Activated CD4-positive, alpha-beta T cell treated with anti-CD3 and anti-CD28 coated beads for 24 hours (primary cell): ENCODE results near the gene RNF44.
"Not testable (repeated sequence)": the region's sequence is repeated elsewhere in the genome, so short reads cannot be mapped to it uniquely, and the experiment has no call there.

Source experiments
- DNase-seq, 2 donors: peaks; one replicate each; pipeline ENCODE4 v3.0.0-alpha.2; 2020; ENCODE audit warnings: low read depth in 2 of 2

RNF44 gene

DNA sequence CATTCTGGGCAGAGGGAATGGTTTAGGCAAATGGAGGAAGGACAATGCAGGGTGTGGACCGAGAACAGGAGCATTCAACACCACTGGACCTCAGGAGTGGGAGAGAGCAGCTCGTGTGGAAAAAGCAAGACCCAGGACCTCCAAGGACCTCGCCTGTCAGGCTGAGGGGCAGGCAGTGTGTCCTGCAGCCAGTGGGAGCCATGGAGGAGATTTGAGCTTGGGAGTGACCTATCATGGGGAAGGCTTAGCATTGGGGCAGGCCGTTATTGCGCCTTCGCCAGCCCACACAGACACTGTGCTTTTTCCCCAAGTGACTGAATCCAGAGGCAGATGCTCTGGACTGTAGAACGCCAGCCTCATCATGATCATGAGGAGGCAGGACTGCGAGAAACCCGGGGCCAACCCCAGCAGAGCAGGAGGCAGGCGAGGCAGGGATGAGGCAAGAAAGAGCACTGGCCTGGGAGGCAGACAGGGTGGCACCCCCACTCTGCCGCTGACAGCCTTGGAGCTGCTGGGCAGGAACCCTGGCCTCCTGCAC is 15.2 kb upstream of the RNF44 start:
- no peak for DNase-seq

DNA sequence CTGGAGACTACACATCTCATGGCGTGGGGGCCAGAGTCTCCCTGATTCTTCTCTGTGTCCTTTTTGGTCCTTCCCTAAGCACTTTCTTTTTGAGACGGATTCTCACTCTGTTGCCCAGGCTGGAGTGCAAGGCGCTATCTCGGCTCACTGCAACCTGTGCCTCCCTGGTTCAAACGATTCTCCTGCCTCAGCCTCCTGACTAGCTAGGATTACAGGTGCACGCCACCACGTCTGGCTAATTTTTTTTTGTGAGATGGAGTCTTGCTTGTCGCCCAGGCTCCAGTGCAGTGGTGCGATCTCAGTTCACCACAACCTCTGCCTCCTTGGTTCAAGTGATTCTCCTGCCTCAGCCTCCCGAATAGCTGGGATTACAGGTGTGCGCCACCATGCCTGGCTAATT is 13.7 kb upstream of the RNF44 start:
- not testable (repeated sequence) for DNase-seq

DNA sequence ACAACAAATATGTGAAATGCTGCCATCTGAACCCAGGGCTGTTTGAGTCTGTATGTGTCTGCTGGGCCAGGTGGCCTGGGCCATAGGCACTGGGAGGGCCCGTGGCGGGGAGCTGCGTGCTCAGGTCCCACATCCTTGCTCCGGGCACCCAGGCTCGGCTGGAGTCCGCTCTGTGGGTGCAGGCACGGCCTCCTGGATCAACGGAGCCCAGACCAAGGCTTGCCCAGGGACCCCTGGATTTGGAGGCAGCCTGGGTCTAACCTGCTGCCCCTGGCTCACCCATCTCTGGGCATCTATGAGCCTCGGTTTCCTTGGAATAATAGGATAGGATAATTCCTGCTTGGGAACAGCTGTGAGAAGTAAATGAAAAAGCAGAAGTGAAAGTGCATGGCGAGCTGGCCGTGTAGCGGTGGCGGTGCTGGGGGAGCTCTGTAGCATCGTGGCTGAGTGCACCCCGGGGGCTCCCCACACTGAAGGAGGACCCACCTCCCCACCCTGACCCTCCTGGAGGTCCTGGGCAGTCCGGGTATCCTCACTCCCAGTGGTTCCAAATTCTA is 13.2 kb upstream of the RNF44 start:
- no peak for DNase-seq

DNA sequence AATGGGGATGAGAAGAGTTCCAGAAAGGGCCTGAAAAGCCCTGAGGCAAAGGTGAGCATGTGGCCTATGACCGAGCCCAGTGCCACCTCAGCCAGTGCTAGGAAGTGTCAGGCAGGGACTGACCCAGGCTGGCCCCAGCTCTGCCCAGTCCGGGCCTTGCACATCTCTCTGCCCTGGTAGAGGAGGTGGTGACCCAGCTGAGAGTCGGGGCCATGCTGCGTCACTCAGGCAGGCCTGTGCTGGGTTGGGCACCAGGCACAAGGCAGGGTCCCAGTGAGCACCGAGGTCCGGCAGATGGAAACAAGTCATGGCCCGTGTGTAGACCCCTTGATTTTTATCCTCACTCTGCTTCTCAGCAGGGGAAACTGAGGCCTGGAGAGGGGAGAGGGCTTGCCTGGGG is 12.7 kb upstream of the RNF44 start:
- no peak for DNase-seq

DNA sequence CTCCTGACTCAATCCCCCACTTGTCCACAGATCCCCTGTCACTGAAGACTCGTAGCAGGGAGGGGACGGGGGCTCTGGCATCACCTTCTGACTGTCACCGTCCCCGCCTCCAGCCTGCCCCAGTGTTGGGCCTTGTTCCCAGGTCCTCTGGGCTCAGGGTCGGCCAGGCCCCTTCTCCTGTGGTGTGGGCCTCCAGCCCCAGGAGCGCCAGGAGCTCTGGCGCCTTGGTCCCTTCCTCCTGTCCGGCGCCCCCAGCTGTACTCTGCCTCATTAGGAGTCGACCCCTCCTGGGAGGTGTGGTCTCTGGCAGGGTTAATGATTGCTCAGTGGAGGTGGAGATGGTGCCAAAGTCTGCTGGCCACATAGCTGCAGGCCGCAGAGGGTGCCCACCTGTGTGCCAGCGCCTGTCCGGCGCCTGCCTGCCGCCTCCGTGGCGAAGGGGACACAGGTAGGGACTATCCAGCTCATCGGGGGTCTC is 11.8 kb upstream of the RNF44 start, which contains the start of gene CDHR2:
TSS of gene CDHR2 (plus strand) at position 376 of the 478 bp plus-strand sequence. CDS start 16,011 bp downstream, outside the sequence.
- DNase-seq: no peak

DNA sequence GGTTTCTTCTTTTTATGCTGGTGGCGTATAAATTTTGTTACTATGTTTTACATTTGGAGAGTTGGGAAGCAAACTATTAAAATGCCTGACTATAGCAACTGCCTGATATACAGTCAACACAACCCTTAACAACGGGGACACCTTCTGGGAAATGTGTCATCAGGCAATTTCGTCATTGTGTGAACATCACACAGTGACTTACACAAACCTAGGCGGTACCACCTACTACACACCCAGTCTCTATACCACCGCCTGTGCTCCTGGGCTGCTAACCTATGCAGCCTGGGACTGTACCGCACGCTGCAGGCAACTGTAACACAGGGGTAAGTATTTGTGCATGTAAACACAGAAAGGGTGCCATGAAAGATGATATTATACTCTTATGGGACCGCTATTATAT is 10.6 kb upstream of the RNF44 start:
- DNase-seq: no peak

DNA sequence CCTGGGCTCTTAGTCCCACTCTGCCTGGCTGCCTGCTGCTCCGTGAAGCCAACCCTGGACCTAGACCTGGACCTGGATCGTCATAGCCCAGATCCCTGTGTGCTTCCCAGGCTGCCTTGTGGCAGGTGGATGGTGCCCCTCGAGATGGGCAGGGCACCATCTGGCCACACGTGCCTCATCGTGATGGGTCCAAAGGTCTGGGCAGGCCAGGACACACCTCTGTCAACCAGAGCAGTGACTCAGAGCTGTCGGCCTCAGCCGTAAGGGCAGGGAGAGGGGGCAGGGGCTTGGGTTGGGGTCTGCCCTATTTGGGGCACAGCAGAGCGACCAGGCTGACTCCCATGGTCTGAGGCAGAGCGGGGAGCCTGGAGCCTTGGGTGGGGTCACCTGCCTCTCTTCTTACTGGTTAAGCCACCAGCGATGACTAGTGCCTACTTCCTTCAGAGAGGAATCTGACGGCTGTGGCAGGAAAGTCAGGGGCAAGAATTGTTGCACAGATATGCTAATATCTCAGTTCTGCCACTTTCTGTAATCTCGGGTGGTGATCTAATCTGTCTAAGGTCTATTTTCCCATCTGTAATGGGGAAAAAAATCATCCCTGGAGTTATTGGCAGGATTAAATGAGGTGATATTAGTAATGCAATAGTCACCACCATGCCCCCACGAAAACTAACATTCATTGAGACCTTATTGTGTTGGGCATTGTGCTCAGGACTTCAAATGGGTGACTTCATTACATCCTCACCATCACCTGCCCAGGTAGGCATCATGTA is 8.7 kb upstream of the RNF44 start:
- no peak for DNase-seq

DNA sequence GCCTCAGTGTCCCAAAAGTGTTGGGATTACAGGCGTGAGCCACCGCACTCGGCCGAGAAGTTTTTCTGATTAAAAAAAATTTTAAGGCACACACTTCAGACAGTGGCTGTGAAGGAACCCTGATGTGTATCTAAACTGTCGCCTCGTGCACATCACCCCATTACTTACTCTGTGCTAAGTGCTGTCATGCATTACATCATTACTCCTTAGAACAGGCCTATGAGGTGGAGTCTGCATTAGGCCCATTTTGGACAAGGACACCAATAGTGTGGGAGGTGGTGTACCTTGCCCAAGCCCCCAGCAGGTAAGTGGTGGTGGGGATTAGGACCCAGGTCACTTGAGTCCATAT is 8.2 kb upstream of the RNF44 start:
- no peak for DNase-seq

DNA sequence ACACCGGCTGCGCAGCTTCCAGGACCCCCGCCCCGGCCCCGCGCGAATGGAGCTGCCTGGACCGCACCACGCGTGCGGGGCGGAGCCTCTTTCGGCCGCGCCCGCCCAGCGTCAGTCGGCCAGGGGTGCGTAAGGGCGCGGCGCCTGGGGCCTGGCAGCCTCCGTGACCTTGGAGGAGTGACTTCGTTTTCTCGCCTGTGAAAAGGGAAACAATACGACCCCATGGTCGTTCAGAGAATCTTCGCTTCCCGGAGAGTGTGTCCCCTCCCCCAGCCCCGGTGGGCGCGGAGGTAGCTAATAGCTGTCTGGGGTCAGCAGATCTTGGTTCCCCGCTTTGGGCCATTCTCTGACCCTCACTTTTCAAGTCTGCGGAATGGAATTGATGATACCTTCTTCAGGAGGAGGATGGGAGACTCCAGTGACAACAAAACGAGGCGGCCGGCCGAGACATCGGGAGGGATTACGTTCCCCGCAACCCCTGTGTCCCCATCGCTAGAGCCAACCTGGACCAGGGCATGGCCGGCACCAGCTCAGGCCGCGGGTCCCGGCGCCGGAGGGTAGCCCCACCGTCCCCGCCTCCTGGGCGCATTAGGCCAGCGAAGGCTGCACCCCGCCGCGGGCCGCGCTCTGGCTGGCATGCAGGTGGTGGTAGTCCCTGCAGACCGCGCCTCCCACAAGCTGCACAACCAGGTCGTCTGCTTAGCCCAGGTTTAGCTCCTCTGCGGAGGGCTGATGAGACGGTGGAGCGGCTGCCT is 6.4 kb upstream of the RNF44 start:
- DNase-seq: peak; percentile 59 to 64

DNA sequence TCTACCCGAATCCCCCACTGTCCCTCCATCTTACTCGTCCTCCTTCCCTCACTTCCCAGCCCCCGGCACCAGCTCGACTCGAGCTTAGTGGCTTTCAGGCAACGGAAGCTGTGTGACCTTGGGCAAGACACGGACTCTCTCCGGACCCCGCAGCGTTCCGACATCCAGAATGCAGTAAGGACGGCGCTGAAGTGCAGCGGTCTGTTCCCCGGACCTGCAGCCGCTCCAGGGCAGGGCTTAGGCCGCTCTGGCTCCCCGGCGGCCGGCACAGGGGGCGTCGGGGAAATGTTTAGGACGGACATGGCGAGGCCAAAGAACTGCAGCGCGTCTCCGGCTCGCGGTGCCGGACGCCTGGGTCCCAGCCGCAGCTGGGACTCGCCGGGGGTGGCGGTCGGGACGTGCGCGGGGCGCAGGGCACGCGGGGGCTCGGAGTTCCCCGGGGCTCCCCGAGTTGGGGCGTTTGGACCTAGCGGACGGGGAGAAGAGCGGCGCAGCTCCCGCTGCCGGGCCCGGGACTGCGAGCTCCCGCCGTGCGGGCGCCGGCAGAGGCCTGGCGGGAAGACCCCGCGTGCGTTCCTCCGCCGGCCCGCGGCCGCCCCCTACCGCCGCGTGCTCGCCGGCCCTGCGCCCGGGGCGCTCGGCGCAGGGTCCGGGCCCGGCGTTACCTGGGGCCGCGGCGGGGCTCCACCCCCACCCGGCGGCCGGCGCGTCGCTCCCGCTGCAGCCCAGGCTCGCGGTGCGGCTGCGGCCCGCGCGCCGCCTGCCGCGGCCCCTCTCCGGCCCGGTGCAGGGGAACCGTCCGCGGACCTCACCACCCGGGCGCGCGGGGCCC is 5.6 kb upstream of the RNF44 start:
- no peak for DNase-seq

DNA sequence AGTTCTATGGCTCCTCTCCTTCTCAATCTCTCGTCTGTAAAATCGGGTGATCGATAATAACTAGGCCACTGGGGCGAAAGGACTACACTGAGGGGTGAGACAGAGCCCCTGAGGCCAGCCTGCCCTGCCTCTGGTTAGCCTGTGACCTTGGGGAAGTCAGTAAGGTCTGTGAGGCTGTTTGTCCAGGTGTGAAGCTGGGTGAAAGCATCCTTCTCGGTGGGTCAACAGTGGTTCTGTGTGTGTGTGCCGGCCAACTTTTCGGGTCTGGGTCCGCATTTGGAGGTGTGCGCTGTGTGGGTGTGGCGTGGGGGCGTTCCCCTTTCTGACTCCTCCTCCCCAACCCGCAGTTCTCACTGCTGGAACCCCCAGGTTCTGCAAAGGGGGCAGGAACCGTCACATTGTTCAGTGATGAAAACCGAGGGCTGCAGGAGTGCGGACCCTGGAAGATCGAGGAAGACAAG is 5.0 kb upstream of the RNF44 start:
- peak in 1 of 2 donors; percentile 60 for DNase-seq

DNA sequence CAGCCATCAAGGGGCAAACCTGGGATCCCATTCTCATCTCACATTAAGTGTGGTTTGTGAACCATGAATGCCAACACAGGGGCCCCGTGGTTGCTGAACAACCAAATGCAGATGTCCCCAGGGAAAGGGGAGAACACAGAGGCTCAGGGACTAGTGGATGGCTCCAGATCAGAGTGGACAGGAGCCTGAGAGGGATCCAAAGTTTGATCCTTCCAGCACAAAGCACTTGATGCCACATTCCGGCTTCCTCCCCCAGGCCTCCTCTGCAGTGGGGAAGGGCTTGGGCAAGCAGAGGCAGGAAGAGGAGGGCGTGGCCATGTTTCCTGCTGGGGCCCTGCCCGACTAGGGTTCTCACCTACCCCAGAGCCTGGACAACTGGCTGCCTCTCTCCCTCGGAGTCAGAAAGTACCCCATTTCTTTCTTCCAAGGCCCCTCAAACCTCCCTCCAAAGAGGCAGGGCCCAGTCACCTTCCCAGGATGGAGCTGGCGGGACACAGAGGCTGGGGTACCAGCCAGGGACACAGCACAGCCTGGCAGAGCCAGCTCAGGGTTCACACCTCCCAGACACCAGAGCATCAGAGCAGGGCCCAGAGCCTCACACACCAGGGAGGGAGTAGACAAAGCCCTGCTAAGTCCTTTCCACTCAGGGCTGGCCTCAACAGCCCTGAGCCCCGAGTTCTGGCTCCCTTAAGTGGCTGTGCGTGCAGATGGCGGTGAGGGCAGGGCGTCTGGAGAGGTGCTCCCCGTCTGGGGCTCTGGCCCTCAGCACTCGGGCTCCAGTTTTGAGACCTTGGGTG is 4.3 kb upstream of the RNF44 start:
- peak in 1 of 2 donors; percentile 60 for DNase-seq

DNA sequence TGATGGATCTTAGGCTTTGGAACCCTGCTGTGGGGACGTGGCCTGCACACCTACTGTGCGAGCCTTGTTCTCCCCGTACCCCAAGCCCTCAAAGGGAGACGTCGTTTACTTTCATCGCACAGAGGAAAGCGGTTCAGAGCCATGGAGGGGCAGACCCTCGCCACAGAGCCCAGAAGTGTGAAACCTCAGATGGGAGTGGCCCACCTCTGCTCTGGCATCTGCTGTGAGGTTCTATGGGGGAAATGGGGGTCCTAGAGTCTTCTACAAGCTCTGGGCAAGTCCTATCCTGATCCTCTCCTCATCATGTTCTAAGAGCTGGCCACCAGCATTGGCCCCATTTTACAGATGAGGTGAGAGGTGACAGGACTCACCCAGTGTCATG is 3.7 kb upstream of the RNF44 start:
- no peak for DNase-seq

DNA sequence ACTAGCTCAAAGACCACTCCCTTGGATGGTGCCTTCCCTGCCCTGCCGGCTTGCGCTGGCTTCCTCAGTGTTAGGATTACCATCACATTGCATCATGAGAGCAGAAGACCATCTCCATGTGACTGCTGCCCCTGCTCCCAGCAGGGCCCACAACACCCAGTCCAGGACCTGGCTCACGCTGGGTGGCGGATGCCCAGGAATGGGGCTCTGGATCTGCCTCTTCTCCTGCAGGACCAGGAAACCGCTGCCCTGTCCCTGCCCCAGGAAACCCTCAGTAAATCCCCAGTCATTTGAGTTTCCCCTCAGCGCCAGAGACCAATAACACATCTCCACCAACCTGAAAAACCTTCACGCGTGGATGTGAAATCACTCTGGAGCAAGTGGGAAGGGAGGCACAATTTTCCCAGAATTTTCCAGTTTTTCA is 3.3 kb upstream of the RNF44 start:
- DNase-seq: no peak

DNA sequence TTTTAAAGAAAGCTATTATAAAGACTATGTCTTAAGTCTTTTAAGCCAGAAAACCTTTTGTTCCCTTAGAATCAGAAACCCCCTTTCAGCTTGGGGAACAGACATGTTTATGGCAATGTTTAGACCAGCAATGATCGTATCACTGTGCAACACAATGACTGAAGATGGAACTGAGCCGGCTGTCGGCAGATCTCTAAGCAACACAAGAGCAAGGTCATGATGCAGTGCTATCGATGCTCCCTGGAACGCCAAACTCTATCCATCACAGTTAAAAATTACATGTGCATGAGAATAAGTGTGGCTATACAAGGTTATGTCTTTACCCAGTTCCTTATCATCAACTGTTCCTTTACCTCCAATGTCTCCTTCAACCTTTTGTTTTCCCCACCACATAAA is 1.8 kb upstream of the RNF44 start:
- DNase-seq: no peak

DNA sequence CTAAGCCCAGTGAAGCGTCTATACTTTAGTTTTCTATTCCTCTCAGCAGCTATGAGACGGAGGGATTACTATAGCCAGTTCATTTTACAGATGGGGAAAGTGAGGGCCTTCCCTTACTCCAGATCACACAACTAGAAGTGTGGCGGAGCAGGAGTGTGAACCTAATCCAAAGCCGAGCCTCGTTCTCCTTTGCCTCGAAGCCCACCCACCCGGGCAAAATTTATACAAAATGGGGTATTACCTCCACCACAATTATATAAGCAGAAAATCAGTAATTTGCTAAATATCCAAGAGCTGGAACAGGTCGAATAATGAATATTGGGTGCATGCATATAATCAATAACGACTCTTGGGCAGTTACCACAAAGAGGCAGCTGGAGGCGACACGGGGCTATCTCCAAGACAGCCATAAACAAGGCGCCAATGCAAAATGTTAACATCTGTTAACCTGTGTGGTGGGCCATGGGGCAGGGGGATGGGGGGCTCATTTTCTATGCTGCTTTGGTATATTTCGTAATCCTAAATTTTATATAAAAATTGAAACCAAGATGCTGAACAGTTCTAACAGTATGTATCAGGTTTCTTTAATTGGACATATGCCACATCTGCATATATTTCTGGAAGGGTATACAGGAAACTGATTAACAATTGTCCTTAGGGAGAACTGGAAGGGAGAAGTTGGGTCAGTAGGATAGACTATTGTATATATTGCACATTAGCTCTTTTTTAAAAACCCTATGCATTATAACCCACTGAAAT is 1.2 kb upstream of the RNF44 start:
- no peak for DNase-seq

DNA sequence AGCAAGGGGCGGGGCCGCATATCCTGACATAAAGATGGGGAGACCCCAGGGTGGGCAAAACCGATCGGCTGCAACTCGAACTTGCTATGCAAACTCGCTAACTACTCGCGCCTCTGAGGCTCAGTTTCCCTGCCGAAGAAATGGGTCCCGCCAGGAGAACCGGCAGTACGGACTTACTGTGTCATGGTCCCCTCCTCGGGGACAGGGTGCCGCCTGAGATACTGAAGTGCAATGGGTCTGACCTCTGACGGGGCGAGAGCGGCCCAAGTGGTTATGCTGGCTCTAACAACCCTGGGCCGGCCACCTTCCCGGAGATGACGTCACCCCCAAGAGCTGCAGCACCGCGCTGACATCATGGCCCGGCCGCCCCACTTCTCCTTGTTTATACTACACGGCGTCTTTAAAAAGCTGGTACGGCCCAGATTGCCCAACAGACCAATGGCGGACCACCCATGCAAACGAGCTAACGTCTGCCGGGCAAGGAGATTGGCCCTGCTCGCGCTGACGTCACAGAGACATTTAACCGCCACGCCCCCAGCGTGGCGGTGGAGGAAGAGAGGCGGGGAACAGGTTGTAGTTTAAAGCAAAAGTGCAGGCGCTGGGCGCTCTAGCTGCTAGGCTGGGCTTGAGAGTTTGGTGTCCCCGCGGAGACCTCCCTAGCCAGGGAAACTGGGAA is 490 bp upstream of the RNF44 start:
- DNase-seq: peak; percentile 92 to 93

DNA sequence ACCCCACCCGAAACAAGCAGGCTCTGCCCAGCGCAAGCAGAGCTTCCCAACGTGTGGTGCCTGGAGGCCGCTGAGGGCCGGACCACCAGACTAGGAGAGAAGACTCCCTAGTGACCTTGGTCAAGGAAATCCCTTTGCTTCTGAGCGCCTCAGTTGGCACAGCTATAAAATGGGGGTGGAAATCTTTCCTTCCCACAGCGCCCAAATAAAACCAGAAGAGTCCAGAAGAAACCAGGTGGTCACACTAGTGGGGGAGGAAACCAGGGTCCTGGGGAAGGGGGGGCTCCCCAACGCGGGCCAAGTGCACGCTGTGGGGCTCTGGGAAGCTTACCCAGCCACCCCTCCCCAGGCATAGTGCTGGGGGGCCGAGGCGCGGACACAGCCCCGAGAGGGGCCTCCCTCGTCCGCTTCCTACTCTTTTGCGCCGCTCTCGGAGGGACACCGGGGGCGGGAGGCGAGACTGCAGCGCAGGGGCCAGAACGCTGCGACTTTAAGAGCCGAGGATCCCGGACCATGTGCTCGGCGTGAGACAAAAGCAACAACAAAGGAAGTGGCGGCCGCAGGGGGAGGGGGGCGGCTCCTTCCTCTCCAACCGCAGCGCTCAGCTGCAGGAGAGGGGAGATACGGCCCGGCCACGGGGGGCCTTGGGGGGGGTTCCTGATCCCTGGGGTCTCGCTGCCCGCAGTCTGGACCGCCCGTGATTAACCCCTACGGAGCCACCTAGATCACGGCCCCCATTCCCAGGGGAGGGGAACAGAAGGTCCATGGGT is 885 bp downstream of the RNF44 start:
- DNase-seq: peak; percentile 66 to 69
